ENCODE data around the gene MIEF2.
A peak's percentile ranks its signal among the peaks of the same experiment; 100 is the strongest.

The MIEF2 gene

DNA sequence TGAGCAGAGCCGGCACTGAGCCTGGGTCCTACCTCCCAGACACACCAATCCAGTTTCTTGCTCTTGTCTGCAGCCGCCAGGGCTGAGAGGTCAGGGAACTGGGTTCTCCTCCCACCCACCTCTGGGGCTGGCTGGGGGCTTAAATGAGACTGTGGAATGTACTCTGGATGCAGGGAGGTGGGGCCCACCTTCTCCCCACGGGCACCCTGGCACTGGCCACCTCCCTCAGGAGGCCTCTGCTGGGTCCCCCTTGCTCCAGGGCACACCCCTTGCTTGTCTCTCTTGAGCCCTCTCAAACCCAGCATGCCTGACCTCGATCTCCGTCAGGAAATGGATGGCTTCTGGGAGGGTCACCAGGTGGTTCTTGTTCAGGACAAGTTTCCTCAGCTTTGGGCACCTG lies 8.3 kb upstream of the MIEF2 start:
- TF ChIP-seq CTCF (conservative IDR thresholded peaks at IDR 0.05) (no peak), ZFX (IDR thresholded peaks at IDR 0.05) (no peak)

DNA sequence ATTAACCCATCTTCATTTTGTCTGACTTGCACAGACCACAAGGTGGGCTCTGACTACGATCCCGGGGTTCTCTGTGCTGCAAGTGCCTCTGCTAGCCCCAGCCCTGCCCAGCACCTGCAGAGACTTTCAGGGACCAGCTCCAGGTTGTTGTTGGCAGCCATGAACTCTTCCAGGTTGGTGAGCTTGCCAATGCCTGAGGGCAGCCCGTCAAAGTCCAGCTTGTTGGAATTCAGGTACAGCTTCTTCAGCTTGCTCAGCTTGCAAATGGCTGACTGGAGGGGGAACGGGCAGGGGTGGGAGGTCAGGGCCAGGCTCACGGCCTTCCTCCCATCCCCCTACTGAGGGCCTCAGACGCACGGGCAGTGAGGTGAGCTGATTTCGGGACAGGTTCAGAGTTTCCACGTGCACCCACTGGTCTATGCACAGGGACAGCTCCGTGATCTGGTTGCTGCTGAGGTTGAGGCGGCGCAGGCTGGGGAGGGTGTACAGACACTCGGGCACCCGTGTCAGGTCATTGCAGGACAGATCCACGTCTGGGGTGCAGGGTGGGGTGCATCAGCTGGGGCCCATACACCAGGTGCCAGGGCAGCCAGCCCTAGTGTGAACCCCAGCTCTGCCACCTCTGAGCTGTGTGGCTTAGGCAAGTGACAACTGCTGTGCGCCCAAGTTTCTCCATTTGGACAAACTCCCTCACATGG lies 7.1 kb upstream of the MIEF2 start:
- no peak overlapping the region for H3K27ac ChIP-seq
- no peak for TF ChIP-seq ZFX (IDR thresholded peaks at IDR 0.05)
- no peak for TF ChIP-seq CTCF (conservative IDR thresholded peaks at IDR 0.05)

More for the DNA sequence above, 8.3 kb upstream of the MIEF2 start:
- no peak overlapping the region for H3K27ac ChIP-seq

- TF ChIP-seq ZFX (IDR thresholded peaks at IDR 0.05) (no peak), CTCF (conservative IDR thresholded peaks at IDR 0.05) (no peak)
- no peak overlapping the region for H3K27ac ChIP-seq
These were observed 6.3 kb upstream of the MIEF2 start for GRCh38 chr17:18253947-18254821.

GRCh38 chr17:18254888-18255649 lies 5.4 kb upstream of the MIEF2 start:
- TF ChIP-seq CTCF (conservative IDR thresholded peaks at IDR 0.05): no peak; the same call in 1 of the 2 replicates
- TF ChIP-seq ZFX (IDR thresholded peaks at IDR 0.05): no peak
- no peak overlapping the region for H3K27ac ChIP-seq

GRCh38 chr17:18256351-18256750 lies 4.1 kb upstream of the MIEF2 start:
- no peak for TF ChIP-seq ZFX (IDR thresholded peaks at IDR 0.05)
- TF ChIP-seq CTCF (conservative IDR thresholded peaks at IDR 0.05): no peak
- H3K27ac ChIP-seq: peak overlapping the region; percentile 95; the same call in 1 of the 2 replicates

DNA sequence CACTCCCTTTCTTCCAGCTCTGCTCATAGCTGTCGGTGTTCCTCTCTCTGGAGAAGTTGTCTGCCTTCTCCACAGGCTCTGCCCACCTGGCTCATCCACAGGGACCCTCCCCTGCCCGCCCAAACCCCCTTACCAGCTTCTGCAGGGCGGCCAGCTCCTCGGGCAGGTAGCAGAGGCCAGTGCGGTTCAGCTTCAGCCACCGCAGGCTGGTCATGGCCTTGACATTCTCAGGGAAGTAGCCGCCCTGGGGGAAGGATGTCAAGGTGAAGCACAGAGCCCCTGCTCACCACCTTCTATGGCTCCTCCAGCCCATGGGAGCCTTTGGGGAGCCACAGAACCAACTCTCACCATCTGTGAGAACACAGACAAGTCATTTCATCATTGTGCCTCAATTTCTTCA lies 3.7 kb upstream of the MIEF2 start:
- TF ChIP-seq ZFX (IDR thresholded peaks at IDR 0.05): no peak
- TF ChIP-seq CTCF (conservative IDR thresholded peaks at IDR 0.05): no peak
- H3K27ac ChIP-seq: peak overlapping the region; percentile 95
